ENCODE measurements around the gene CDH4. TPM values are rescaled to one million over a fixed set of nuclear protein-coding genes. Genes with fewer than 3 reads are reported as not detected.
"Not testable (repeated sequence)": the region's sequence is repeated elsewhere in the genome, so short reads cannot be mapped to it uniquely, and the experiment has no call there.

Gene CDH4
- total RNA-seq, 4 donors from 2014 or later, result 0.71 to 4.2 (median 2.9) TPM

DNA sequence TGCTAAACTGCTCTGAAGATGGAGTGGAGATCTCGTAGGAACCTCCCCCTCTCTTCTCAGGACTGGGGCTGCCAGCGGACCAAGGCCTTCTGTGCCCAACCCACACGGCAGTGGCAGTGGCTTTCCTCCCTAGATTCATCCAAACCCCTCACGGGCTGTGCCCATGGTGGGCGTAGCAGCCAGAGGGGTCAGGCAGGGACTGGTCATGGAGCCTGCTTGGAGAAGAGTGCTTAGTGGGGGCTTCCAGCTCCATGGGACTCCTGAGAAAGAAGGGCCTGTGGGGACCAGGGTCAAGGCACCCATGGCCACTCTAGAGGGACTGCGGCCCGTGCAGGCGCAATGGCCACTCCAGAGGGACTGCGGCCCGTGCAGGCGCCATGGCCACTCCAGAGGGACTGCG, 727.0 kb downstream of the CDH4 start:
- DNase-seq (ENCODE audit: low spot score in 2 of 2), result no peak
- no peak for TF ChIP-seq POLR2A (IDR thresholded peaks at IDR 0.05)
- TF ChIP-seq, protein P1, sequence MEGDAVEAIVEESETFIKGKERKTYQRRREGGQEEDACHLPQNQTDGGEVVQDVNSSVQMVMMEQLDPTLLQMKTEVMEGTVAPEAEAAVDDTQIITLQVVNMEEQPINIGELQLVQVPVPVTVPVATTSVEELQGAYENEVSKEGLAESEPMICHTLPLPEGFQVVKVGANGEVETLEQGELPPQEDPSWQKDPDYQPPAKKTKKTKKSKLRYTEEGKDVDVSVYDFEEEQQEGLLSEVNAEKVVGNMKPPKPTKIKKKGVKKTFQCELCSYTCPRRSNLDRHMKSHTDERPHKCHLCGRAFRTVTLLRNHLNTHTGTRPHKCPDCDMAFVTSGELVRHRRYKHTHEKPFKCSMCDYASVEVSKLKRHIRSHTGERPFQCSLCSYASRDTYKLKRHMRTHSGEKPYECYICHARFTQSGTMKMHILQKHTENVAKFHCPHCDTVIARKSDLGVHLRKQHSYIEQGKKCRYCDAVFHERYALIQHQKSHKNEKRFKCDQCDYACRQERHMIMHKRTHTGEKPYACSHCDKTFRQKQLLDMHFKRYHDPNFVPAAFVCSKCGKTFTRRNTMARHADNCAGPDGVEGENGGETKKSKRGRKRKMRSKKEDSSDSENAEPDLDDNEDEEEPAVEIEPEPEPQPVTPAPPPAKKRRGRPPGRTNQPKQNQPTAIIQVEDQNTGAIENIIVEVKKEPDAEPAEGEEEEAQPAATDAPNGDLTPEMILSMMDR (IDR thresholded peaks at IDR 0.05), result no peak
- H3K4me3 ChIP-seq (ENCODE audit: low read depth, poor library complexity, severe bottlenecking), result no peak overlapping the region
- 92 to 98% methylated on average over 8 to 10 of the region's 12 CpGs for WGBS, 2 donors
- intact Hi-C loops (cut with DNase I; ENCODE audit: low total_unique reads), result no loop called here

GRCh38 chr20:61979701-61980635, 727.9 kb downstream of the CDH4 start:
- 95 to 96% methylated on average over 52 to 64 of the region's 65 CpGs for WGBS, 2 donors
- TF ChIP-seq, protein P1 (IDR thresholded peaks at IDR 0.05), result no peak
- TF ChIP-seq POLR2A (IDR thresholded peaks at IDR 0.05), result no peak
- DNase-seq (ENCODE audit: low spot score in 2 of 2), result no peak
- no peak overlapping the region for H3K4me3 ChIP-seq (ENCODE audit: low read depth, poor library complexity, severe bottlenecking)
- intact Hi-C loops (cut with DNase I; ENCODE audit: low total_unique reads), result no loop called here

DNA sequence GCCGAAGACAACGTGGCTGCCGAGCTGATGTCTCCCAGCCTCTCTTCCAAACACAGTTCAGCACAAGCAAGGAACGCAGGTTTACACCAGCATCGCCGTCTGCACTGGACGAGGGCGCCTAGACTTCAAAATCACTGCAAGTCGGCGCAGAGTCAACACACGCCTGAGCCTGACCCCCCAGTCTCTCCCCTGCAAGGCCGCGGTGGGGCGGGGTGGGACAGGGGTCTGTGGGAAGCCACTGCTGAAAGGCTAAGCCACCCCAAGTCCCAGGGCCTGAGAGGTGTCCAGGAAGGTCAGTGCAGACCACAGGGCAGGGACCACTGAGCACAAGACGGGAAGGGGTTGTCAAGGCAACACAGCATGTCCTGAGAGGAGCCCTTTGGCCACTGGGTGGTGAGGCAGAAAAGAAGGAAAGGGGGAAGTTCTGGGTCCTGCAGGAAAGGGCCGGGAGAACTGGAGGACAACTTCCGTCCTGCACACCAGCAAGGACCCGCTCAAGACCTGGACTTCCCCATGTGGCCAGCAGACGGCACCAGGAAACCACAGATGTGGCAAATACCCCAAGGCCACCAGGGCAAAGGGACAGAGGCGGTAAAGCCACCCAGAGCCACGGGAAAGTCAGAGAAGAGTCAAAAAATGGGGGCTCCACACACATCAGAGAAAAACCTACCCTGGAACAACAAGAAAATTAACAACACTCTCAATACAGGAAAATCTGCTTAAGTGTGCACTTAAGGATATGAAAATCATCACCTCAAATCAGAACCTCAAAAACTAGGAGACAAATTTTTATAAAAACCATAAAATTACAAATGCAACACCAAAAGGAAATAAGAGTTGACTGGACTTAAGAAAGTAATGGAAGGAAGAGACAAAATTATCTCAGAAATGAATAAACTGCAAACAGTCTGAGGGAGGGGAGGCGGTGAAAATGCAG, 728.9 kb downstream of the CDH4 start:
- no peak for DNase-seq (ENCODE audit: low spot score in 2 of 2)
- intact Hi-C loops (cut with DNase I; ENCODE audit: low total_unique reads), result no loop called here
- TF ChIP-seq POLR2A (IDR thresholded peaks at IDR 0.05), result no peak
- TF ChIP-seq, protein P1 (IDR thresholded peaks at IDR 0.05), result no peak

DNA sequence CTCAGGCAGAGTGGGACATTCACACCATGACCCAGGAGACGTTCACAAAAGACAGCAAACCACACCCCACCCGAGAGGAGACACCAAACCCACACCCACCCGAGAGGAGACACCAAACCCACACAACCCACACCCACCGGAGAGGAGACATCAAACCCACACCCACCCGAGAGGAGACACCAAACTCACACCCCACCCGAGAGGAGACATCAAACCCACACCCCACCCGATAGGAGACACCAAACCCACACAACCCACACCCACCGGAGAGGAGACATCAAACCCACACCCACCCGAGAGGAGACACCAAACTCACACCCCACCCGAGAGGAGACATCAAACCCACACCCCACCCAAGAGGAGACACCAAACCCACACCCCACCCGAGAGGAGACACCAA, 729.6 kb downstream of the CDH4 start:
- intact Hi-C loops (cut with DNase I; ENCODE audit: low total_unique reads); H3K4me3 ChIP-seq (ENCODE audit: low read depth, poor library complexity, severe bottlenecking); DNase-seq (ENCODE audit: low spot score in 2 of 2): not testable (repeated sequence)
- 75 to 84% methylated on average over 10 to 11 of the region's 11 CpGs for WGBS, 2 donors

More for the DNA sequence above, 728.9 kb downstream of the CDH4 start:
- WGBS, 2 donors, result 78 to 90% methylated on average over 22 of the region's 22 CpGs
- no peak overlapping the region for H3K4me3 ChIP-seq (ENCODE audit: low read depth, poor library complexity, severe bottlenecking)

- no peak overlapping the region for H3K4me3 ChIP-seq (ENCODE audit: low read depth, poor library complexity, severe bottlenecking)
- no peak for DNase-seq (ENCODE audit: low spot score in 2 of 2)
- no peak for TF ChIP-seq POLR2A (IDR thresholded peaks at IDR 0.05)
- TF ChIP-seq, protein P1 (IDR thresholded peaks at IDR 0.05), result no peak
- intact Hi-C loops (cut with DNase I; ENCODE audit: low total_unique reads), result no loop called here
- WGBS, 2 donors, result 78 to 80% methylated on average over 17 to 18 of the region's 18 CpGs
Observed at GRCh38 chr20:61982191-61982950, 730.3 kb downstream of the CDH4 start.
